Measurements from ENCODE around the gene KCTD16.

KCTD16 gene

GRCh38 chr5:144416196-144416595 lies 245.5 kb downstream of the KCTD16 start:
- DNase-seq: no peak

GRCh38 chr5:144418719-144419118 lies 248.0 kb downstream of the KCTD16 start:
- DNase-seq: no peak

GRCh38 chr5:144421411-144421810 lies 250.7 kb downstream of the KCTD16 start:
- no peak for DNase-seq

- no peak for DNase-seq
Measured at GRCh38 chr5:144422018-144422727, 251.5 kb downstream of the KCTD16 start.

- no peak for DNase-seq
Measured at GRCh38 chr5:144427866-144428265, 257.2 kb downstream of the KCTD16 start.

GRCh38 chr5:144428326-144428725 lies 257.7 kb downstream of the KCTD16 start:
- DNase-seq: no peak

- DNase-seq: no peak
Measured at GRCh38 chr5:144429405-144429804, 258.7 kb downstream of the KCTD16 start.

GRCh38 chr5:144429905-144430304 lies 259.2 kb downstream of the KCTD16 start:
- no peak for DNase-seq

- DNase-seq: no peak
Measured at GRCh38 chr5:144433140-144433822, 262.6 kb downstream of the KCTD16 start.

GRCh38 chr5:144433893-144434292 lies 263.2 kb downstream of the KCTD16 start:
- DNase-seq: no peak

- DNase-seq: no peak
Measured at GRCh38 chr5:144436007-144436406, 265.3 kb downstream of the KCTD16 start.

- DNase-seq: no peak
Measured at GRCh38 chr5:144438237-144438636, 267.6 kb downstream of the KCTD16 start.

- DNase-seq: no peak
Measured at GRCh38 chr5:144448457-144448856, 277.8 kb downstream of the KCTD16 start.

GRCh38 chr5:144451187-144451973 lies 280.7 kb downstream of the KCTD16 start:
- no peak for DNase-seq

GRCh38 chr5:144453753-144454152 lies 283.1 kb downstream of the KCTD16 start:
- DNase-seq: no peak

- DNase-seq: no peak
Measured at GRCh38 chr5:144457160-144457559, 286.5 kb downstream of the KCTD16 start.

- DNase-seq: no peak
Measured at GRCh38 chr5:144458216-144458615, 287.5 kb downstream of the KCTD16 start.

- DNase-seq: no peak
Measured at GRCh38 chr5:144460600-144460999, 289.9 kb downstream of the KCTD16 start.

- DNase-seq: no peak
Measured at GRCh38 chr5:144462577-144462976, 291.9 kb downstream of the KCTD16 start.

GRCh38 chr5:144463481-144464223 lies 293.0 kb downstream of the KCTD16 start:
- no peak for DNase-seq

- DNase-seq: no peak
Measured at GRCh38 chr5:144464306-144464705, 293.6 kb downstream of the KCTD16 start.

GRCh38 chr5:144465441-144465840 lies 294.8 kb downstream of the KCTD16 start:
- DNase-seq: no peak

GRCh38 chr5:144467792-144468191 lies 297.1 kb downstream of the KCTD16 start:
- DNase-seq: no peak

All from NCI-H226 (cell line).